Keratinocyte (primary cell): Measurements from ENCODE around the gene WASF1. TPM values are rescaled to one million over a fixed set of nuclear protein-coding genes. Genes with fewer than 3 reads are reported as not detected.

ENCODE experiments used
- DNase-seq: peaks from one replicate; pipeline ENCODE4 v3.0.0-alpha.2; 2011; ENCODE audit warnings: low read depth, missing footprints, low spot score
- FAIRE-seq: peaks from 2 replicates; lab custom pipeline; 2011; peaks lifted over from hg19 to GRCh38; lab: Jason Lieb, UNC
- H2AFZ ChIP-seq: 2 replicates; pipeline ENCODE4 v1.6.0; 2012; ENCODE audit warnings: low read length, control low read depth, inconsistent platforms; ENCODE audit not compliant: control insufficient read depth
- H3K27ac ChIP-seq: 2 replicates; pipeline ENCODE4 v1.5.1; 2011; ENCODE audit warnings: low read length; ENCODE audit not compliant: control insufficient read depth, insufficient read depth
- H3K27me3 ChIP-seq: 3 replicates; pipeline ENCODE4 v1.6.0; 2011; ENCODE audit warnings: low read length; ENCODE audit not compliant: control insufficient read depth, insufficient read depth; ENCODE audit errors: extremely low read depth
- H3K36me3 ChIP-seq, 2 experiments: 2 replicates in 1 of 2; 3 replicates in 1 of 2; pipeline ENCODE4 v1.5.1; 2011; ENCODE audit warnings: low read length in 2 of 2, mild to moderate bottlenecking in 1 of 2; ENCODE audit not compliant: control insufficient read depth in 2 of 2, insufficient read depth in 2 of 2; ENCODE audit errors: extremely low read depth in 1 of 2
- H3K4me1 ChIP-seq: 3 replicates; pipeline ENCODE4 v1.5.1; 2011; ENCODE audit warnings: low read length; ENCODE audit not compliant: control insufficient read depth, insufficient read depth; ENCODE audit errors: extremely low read depth
- H3K4me2 ChIP-seq: 3 replicates; pipeline ENCODE4 v1.6.0; 2011; ENCODE audit warnings: low read depth, low read length; ENCODE audit not compliant: control insufficient read depth, insufficient read depth; ENCODE audit errors: extremely low read depth
- H3K4me3 ChIP-seq, 3 experiments: fragments of 200-600 bp in 1 of 3; sonication (generic) in 1 of 3; 2 replicates in 2 of 3; 3 replicates in 1 of 3; pipeline ENCODE4 v1.5.1; 2011 to 2016; ENCODE audit warnings: low read length in 3 of 3, mild to moderate bottlenecking in 3 of 3, control low read depth in 2 of 3, inconsistent platforms in 1 of 3, low read depth in 1 of 3, mixed read lengths in 1 of 3, mixed run types in 1 of 3, moderate library complexity in 1 of 3; ENCODE audit not compliant: control insufficient read depth in 2 of 3, insufficient read depth in 2 of 3; ENCODE audit errors: extremely low read depth in 1 of 3
- H3K79me2 ChIP-seq: 2 replicates; pipeline ENCODE4 v1.6.0; 2012; ENCODE audit warnings: low read length; ENCODE audit not compliant: control insufficient read depth, insufficient read depth
- H3K9ac ChIP-seq: 3 replicates; pipeline ENCODE4 v1.6.0; 2011; ENCODE audit warnings: low read length; ENCODE audit not compliant: control insufficient read depth, insufficient read depth; ENCODE audit errors: extremely low read depth
- H3K9me1 ChIP-seq: 3 replicates; pipeline ENCODE4 v1.6.0; 2011; ENCODE audit warnings: low read length; ENCODE audit not compliant: control insufficient read depth, insufficient read depth; ENCODE audit errors: extremely low read depth
- H3K9me3 ChIP-seq: 2 replicates; pipeline ENCODE4 v1.5.1; 2012; ENCODE audit warnings: low read depth, low read length; ENCODE audit not compliant: control insufficient read depth
- H4K20me1 ChIP-seq: 3 replicates; pipeline ENCODE4 v1.6.0; 2011; ENCODE audit warnings: low read length; ENCODE audit not compliant: control insufficient read depth, insufficient read depth; ENCODE audit errors: extremely low read depth
- EZH2 ChIP-seq: IDR thresholded peaks from one replicate; pipeline ENCODE4 v1.6.1; 2012; ENCODE audit warnings: inconsistent platforms, mild to moderate bottlenecking, low read length, moderate library complexity
- dilution Hi-C: fragments of 300-500 bp; cut with MboI; formaldehyde crosslinking; loops from one replicate; pipeline ENCODE4 v1.7.0; 2020; ENCODE audit warnings: low sequenced_read_pairs; ENCODE audit not compliant: extremely low pct_ligation_motif_present
- polyA plus RNA-seq, 5 experiments: library from polyadenylated mRNA; depleted of rRNA in 3 of 5; stranded (reverse) in 3 of 5; stranded (forward) in 1 of 5; unstranded in 1 of 5; fragments of >200 nt; gene quantifications; 1 replicate in 1 of 5; 2 replicates in 3 of 5; 3 replicates in 1 of 5; pipeline versions ENCODE4 v1.2.1 to v1.2.3, GENCODE V29; 2011 to 2012; ENCODE audit warnings: missing spikeins in 2 of 5, low read depth in 1 of 5, low replicate concordance in 1 of 5
- TF ChIP-seq, protein P1 (sequence below), 3 experiments: IDR thresholded peaks in 1 of 3; conservative IDR thresholded peaks in 1 of 3; optimal IDR thresholded peaks in 1 of 3; 2 replicates in 2 of 3; 3 replicates in 1 of 3; pipeline versions ENCODE3 to v1.5.1; 2011; ENCODE audit warnings: low read length in 3 of 3, mild to moderate bottlenecking in 3 of 3, moderate library complexity in 2 of 3, control low read depth in 1 of 3, inconsistent platforms in 1 of 3; ENCODE audit not compliant: insufficient read depth in 2 of 3; ENCODE audit errors: extremely low read depth in 1 of 3

WASF1 gene
- polyA plus RNA-seq, 1 donor (not counting 4 experiments of a cell fraction or from before 2014, with no cell fraction given): 20.9 TPM

DNA sequence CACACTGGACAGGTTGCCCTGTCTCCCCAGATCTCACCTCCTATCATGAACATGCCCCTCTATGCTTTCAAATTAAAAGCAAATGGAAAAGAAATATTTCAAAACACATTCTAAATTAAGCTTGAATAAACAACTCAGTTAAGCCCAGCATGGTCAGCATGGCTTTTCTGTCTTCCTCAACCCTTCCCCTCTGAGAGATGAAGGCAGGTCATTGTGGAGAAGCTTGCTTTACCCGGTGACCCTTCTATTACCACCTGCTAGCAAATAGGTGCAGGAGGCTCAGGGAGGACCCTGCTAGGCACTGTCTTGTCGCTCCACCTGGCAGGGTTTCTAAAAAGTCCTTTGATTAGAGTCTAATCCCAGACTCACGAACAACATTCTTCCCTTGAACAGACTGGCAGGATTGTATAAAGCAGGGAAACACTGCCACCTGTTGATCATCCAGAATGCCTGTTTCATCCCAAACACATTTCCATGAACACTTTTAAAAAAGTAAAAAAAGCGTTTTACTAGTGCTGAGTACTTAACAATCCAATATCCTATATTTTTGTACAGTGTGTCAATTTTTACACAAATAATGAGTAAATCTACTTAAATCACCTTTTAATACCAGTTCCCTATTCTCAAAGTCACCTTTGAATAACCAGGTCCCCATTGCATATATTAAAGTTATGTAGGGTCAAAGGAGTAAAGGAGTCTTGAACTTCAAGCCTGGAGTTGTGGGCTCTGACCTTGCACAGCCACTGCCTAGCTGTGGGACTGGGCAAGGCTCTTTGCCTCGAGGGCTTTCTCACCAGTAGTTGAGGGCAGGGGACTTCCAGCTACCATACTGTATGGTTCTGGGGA lies 125.9 kb downstream of the WASF1 start:
- Histone ChIP-seq H3K79me2 (no peaks in the 10 kb centered on the region), H2AFZ (no peak overlapping the region), H3K4me1 (no peaks in the 10 kb centered on the region), H3K36me3 (no peaks in the 10 kb centered on the region), H3K4me2 (no peak overlapping the region), H4K20me1 (no peaks in the 10 kb centered on the region), H3K9me1 (no peaks in the 10 kb centered on the region), H3K27me3 (peaks cover 6% of the 10 kb centered on the region), H3K4me3 (no peak overlapping the region), H3K9ac (no peak overlapping the region), H3K9me3 (no peaks in the 10 kb centered on the region), H3K27ac (no peak overlapping the region)
- dilution Hi-C loops: no loop called here
- TF ChIP-seq, protein P1, sequence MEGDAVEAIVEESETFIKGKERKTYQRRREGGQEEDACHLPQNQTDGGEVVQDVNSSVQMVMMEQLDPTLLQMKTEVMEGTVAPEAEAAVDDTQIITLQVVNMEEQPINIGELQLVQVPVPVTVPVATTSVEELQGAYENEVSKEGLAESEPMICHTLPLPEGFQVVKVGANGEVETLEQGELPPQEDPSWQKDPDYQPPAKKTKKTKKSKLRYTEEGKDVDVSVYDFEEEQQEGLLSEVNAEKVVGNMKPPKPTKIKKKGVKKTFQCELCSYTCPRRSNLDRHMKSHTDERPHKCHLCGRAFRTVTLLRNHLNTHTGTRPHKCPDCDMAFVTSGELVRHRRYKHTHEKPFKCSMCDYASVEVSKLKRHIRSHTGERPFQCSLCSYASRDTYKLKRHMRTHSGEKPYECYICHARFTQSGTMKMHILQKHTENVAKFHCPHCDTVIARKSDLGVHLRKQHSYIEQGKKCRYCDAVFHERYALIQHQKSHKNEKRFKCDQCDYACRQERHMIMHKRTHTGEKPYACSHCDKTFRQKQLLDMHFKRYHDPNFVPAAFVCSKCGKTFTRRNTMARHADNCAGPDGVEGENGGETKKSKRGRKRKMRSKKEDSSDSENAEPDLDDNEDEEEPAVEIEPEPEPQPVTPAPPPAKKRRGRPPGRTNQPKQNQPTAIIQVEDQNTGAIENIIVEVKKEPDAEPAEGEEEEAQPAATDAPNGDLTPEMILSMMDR (optimal IDR thresholded peaks at IDR 0.05 in 1 of 3, IDR thresholded peaks at IDR 0.05 in 1 of 3, conservative IDR thresholded peaks at IDR 0.05 in 1 of 3; ENCODE audit: extremely low read depth in 1 of 3, insufficient read depth in 2 of 3, low read length in 3 of 3): peak; percentile 67 to 71 (median 70)
- TF ChIP-seq EZH2: no peak
- FAIRE-seq: peak; percentile 61
- DNase-seq: no peak

- Histone ChIP-seq H3K27ac (no peak overlapping the region), H2AFZ (no peak overlapping the region), H3K9ac (no peak overlapping the region), H3K9me3 (no peaks in the 10 kb centered on the region), H3K36me3 (no peaks in the 10 kb centered on the region), H3K79me2 (no peaks in the 10 kb centered on the region), H3K4me3 (no peak overlapping the region), H4K20me1 (no peaks in the 10 kb centered on the region), H3K4me2 (no peak overlapping the region), H3K9me1 (no peaks in the 10 kb centered on the region), H3K4me1 (no peaks in the 10 kb centered on the region), H3K27me3 (peaks cover 6% of the 10 kb centered on the region)
- no peak for DNase-seq
- no peak for TF ChIP-seq EZH2
- TF ChIP-seq, protein P1 (optimal IDR thresholded peaks at IDR 0.05 in 1 of 3, IDR thresholded peaks at IDR 0.05 in 1 of 3, conservative IDR thresholded peaks at IDR 0.05 in 1 of 3; ENCODE audit: extremely low read depth in 1 of 3, insufficient read depth in 2 of 3, low read length in 3 of 3): no peak
- FAIRE-seq: no peak
- dilution Hi-C loops: no loop called here
These were observed 129.0 kb downstream of the WASF1 start for GRCh38 chr6:110050440-110050813.

Other genes with a start within 250 kb of the WASF1 start
- not detected in 3 replicates for gene GPR6, start 201.4 kb downstream of the WASF1 start, polyA plus RNA-seq
- 9.1 to 15.8 TPM (median 10.2 TPM) in 3 replicates for gene CDC40, start 757 bp upstream of the WASF1 start, polyA plus RNA-seq
- not detected in 3 replicates for gene METTL24, start 178.7 kb upstream of the WASF1 start, polyA plus RNA-seq
- not detected in 3 replicates for gene DDO, start 235.9 kb upstream of the WASF1 start, polyA plus RNA-seq